ENCODE results near the gene SLCO3A1.

The SLCO3A1 gene

DNA sequence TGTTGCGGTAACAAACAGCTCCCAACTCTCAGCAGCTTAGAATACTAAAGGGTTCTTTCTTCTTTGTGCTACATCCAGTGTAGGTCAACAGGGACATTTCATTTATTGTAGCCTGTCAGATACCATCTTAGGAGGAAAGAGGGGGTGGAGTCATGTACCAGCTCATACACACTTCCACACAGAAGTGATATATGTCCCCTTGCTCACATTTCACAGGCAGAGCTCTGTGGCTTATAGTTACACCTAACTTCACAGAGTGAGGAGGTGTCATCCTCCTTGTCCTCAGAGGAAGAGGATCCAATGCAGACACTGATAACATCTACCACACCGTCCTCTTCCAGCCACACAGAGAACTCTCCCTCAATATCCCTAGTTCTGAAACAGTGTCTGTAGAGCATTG lies 247.2 kb downstream of the SLCO3A1 start:
- no peak overlapping the region for H3K4me3 ChIP-seq (ENCODE audit: low read depth, low read length)
- DNase-seq (ENCODE audit: low read depth), result no peak
- TF ChIP-seq, protein P1, sequence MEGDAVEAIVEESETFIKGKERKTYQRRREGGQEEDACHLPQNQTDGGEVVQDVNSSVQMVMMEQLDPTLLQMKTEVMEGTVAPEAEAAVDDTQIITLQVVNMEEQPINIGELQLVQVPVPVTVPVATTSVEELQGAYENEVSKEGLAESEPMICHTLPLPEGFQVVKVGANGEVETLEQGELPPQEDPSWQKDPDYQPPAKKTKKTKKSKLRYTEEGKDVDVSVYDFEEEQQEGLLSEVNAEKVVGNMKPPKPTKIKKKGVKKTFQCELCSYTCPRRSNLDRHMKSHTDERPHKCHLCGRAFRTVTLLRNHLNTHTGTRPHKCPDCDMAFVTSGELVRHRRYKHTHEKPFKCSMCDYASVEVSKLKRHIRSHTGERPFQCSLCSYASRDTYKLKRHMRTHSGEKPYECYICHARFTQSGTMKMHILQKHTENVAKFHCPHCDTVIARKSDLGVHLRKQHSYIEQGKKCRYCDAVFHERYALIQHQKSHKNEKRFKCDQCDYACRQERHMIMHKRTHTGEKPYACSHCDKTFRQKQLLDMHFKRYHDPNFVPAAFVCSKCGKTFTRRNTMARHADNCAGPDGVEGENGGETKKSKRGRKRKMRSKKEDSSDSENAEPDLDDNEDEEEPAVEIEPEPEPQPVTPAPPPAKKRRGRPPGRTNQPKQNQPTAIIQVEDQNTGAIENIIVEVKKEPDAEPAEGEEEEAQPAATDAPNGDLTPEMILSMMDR (IDR thresholded peaks at IDR 0.05; ENCODE audit: low read depth, low read length, missing control alignments), result no peak

GRCh38 chr15:92101708-92102394 lies 248.3 kb downstream of the SLCO3A1 start:
- DNase-seq (ENCODE audit: low read depth), result no peak
- TF ChIP-seq, protein P1 (IDR thresholded peaks at IDR 0.05; ENCODE audit: low read depth, low read length, missing control alignments), result no peak
- H3K4me3 ChIP-seq (ENCODE audit: low read depth, low read length), result no peak overlapping the region

GRCh38 chr15:92102395-92102755 lies 248.9 kb downstream of the SLCO3A1 start:
- no peak overlapping the region for H3K4me3 ChIP-seq (ENCODE audit: low read depth, low read length)
- TF ChIP-seq, protein P1 (IDR thresholded peaks at IDR 0.05; ENCODE audit: low read depth, low read length, missing control alignments), result no peak
- DNase-seq (ENCODE audit: low read depth), result no peak

- no peak overlapping the region for H3K4me3 ChIP-seq (ENCODE audit: low read depth, low read length)
- no peak for DNase-seq (ENCODE audit: low read depth)
Measured at GRCh38 chr15:92104072-92104471, 250.6 kb downstream of the SLCO3A1 start.

GRCh38 chr15:92105611-92106010 lies 252.1 kb downstream of the SLCO3A1 start:
- TF ChIP-seq, protein P1 (IDR thresholded peaks at IDR 0.05; ENCODE audit: low read depth, low read length, missing control alignments), result no peak
- H3K4me3 ChIP-seq (ENCODE audit: low read depth, low read length), result no peak overlapping the region
- no peak for DNase-seq (ENCODE audit: low read depth)

More at GRCh38 chr15:92104072-92104471, 250.6 kb downstream of the SLCO3A1 start:
- TF ChIP-seq, protein P1 (IDR thresholded peaks at IDR 0.05; ENCODE audit: low read depth, low read length, missing control alignments), result no peak

DNA sequence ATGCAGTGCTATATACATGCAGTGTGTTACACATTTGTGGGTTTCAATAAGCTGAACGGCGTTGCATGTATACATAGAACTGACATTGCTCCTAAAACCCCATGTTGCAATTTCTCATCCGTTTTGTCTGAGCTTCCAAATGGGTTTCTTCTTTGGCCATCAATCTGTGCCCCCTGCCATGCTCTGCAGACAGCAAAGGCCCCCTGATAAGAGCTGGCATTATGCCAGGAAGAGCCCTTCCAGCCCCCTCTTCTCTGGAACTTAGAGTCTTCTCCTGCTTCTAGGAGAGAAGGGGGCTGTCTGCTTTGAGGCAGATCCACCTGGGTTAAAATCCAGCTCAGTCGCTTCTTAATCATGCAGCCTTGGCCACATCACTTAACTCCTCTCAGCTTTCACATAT lies 254.0 kb downstream of the SLCO3A1 start:
- no peak overlapping the region for H3K4me3 ChIP-seq (ENCODE audit: low read depth, low read length)
- TF ChIP-seq, protein P1 (IDR thresholded peaks at IDR 0.05; ENCODE audit: low read depth, low read length, missing control alignments), result no peak
- no peak for DNase-seq (ENCODE audit: low read depth)
